GM15510 (cell line): ENCODE results near the gene OOSP1.

Experiments
- POLR2A ChIP-seq: IDR thresholded peaks from 3 replicates; pipeline ENCODE4 v1.6.1; 2011; ENCODE audit warnings: borderline replicate concordance; ENCODE audit not compliant: insufficient read length; ENCODE audit errors: extremely low read depth

The OOSP1 gene, protein sequence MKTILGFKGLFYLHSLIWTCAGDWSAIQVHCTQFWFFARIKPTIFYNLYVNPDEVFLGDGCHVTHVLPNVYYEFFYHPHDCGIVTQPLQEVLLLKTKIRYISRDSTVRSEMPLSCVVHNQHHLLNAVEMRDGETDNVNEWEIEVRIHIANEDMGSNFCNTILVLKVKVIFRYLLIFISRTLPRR

DNA sequence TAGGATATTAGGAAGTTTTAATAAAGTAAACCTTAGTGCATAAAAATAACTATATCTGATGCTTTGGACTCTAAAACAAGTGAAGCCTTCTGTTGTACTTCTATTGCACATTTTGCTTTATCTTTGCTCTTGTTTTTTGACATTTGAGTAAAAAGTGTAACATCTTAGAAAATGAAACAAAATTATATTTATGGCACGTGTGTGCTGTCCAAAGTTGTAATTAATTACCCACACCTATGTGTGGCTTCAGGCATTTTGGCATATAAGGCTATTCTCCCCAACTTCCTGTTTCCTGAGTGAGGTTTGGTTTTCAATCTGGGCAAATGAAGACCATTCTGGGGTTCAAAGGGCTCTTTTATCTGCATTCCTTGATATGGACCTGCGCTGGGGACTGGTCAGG lies at the start of gene OOSP1:
TSS of gene OOSP1 (plus strand) at position 301 of the 400 bp plus-strand sequence. CDS start at position 324, 23 bp downstream.
- no peak for TF ChIP-seq POLR2A

- TF ChIP-seq POLR2A = no peak
These were observed 46.5 kb upstream of the OOSP1 start for GRCh38 chr11:59891781-59892181.

GRCh38 chr11:59894616-59895015 lies 43.6 kb upstream of the OOSP1 start:
- TF ChIP-seq POLR2A = no peak

DNA sequence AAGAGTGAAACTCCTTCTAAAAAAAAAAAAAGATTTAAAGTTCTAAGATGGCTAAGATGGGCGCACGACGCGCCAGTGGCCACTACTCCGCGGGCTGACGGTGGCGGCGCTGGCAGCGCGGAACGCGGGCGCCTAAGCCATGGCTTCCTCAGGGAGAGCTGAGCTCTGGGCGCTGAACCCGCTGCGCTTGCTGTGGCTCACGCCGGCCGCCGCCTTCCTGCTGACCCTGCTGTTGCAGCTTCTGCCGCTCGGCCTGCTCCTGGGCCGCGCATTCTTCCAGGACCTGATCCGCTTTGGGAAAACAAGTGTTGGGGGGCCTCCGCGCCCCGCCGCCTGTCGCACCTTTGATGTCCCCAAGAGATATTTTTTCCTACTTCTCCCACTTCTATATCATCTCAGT lies 40.2 kb upstream of the OOSP1 start:
- no peak for TF ChIP-seq POLR2A

DNA sequence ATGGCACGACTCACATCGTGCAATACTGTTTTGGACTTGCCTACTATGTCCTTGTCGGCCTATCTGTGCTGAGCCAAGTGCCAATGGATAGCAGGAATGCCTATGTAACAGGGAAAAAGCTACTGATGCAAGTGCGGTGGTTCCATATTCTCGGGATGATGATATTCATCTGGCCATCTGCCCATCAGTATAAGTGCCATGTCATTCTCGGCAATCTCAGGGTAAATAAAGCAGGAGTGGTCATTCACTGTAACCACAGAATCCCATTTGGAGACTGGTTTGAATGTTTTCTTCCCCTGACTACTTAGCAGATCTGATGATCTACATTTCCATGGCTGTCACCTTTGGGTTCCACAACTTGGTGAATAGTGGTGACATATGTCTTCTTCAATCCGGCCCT lies 39.6 kb upstream of the OOSP1 start:
- no peak for TF ChIP-seq POLR2A

- TF ChIP-seq POLR2A = no peak
These were observed 38.7 kb upstream of the OOSP1 start for GRCh38 chr11:59899532-59899931.

GRCh38 chr11:59900366-59901126 lies 37.7 kb upstream of the OOSP1 start:
- TF ChIP-seq POLR2A = no peak

DNA sequence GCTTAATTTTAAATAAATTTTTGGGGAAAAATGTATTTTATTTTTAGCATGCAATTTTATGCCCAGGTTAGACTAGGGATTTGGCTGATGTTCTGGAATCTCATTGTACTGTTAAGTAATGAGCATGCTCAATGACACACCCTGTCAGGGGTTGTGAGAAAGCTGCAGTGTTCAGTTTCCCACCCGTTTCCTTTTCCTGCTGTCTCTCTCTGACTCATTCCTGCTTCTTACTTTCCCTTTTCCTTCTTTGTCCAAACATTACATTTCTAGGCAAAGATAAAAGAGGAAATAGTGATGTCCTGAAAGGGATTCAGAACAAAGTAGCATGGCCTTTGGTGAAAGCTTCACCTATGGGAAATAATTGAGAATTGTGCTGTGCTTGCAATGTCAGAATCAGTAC lies 36.9 kb upstream of the OOSP1 start:
- no peak for TF ChIP-seq POLR2A

- TF ChIP-seq POLR2A = no peak
These were observed 19.8 kb upstream of the OOSP1 start for GRCh38 chr11:59918480-59918879.

GRCh38 chr11:59918987-59919589 lies 19.1 kb upstream of the OOSP1 start:
- TF ChIP-seq POLR2A = no peak

DNA sequence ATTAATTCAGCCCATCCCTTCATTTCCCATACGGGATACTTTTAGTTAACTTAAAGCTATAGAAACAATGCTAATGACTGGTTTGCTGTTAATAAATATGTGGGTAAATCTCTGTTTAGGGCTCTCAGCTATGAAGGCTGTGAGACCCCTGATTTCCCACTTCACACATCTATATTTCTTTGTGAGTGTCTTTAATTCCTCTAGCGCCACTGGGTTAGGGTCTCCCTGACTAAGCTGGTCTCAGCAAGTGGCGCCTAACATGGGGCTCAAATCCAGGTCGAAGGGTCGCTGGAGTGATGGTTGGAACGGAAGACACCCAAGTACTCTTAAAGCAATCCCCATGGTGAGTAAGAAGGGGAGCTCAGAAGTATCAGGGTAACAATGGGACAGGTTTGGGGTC lies 14.4 kb upstream of the OOSP1 start:
- no peak for TF ChIP-seq POLR2A

DNA sequence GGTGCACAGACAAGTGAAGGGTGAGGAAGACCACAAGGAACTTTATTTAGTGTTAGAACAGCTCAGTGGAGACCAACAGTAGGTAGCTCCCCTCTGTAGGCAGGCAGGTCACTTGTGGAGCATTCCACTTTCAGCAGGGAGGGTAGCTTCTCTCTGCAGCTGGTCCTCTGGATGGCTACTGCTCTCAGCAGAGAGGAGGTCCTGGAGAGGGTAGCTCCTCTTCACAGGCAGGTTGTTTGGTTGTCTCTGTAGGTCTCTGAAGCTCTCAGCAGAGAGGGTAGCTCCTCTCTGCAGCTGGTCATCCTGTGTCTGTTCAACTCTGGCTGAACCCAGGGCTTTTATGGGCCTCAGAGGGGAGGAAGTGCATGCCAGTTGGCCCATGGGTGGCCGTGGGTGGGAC lies 6.5 kb upstream of the OOSP1 start:
- TF ChIP-seq POLR2A = no peak

GRCh38 chr11:59938718-59939117 lies 486 bp downstream of the OOSP1 start:
- TF ChIP-seq POLR2A = no peak

DNA sequence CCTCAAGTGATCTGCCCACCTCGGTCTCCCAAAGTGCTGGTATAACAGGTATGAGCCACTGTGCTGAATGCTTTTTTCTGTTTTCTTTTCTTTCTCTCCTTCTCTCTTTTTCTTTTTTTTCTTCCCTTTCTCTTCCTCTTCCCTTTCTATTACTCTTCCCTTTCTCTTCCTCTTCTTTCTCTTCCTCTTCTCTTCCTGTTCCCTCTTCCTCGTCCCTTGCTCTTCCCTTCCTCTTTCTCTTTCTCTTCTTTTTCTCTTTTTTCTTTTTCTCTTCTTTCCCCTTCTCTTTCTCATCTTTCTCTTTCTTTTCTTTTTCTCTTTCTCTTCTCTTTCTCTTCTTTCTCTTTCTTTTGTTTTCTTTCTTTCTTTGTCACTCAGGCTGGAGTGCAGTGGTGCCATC lies 1.2 kb downstream of the OOSP1 start:
- TF ChIP-seq POLR2A = no peak

DNA sequence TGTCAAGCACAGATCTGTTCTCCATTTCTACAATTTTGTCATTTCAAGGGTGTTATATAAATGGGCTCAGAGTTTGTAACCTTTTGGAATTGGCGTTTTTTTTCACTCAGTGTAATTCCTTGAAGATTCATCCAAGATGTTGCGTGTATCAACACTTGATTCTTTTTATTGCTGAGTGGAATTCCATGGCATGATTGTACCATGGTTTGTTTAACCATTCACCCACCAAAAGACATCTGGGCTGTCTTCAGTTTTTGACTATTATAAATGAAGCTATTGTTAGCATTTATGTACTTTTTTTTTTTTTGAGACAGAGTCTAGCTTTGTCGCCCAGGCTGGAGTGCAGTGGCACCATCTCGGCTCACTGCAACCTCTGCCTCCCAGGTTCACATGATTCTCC lies 2.9 kb downstream of the OOSP1 start:
- TF ChIP-seq POLR2A = no peak

DNA sequence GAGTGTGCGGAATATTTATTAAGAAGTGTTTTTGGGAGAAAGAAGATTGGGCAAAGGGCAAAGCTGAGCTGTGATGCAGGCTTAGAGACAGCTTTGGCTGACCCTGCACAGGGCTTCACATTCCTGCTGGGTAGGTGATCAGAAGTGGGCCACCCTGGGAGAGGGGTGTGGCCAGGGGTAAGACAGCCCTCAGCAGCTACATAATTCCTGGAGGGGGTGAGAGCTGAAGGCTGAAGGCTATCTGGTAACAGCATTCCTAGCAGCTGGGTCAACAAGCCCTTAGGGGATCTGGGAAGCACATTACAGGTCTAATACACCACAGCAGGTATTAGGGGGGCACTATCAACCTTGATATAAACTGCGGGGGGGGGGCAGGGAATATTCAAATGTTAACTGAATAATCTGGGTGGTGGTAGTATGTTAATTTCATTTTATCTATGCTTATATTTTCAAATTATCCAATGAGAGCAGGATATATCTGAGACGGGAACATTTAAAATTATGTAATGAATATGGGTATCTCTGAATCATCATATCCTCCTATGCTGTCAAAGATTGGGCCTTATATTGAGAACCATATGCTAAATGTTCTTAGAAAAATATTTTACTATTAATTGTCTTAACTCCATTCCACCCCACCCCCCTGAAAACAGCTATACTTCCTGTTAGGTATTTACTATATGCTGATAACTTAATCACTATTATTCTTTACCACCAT lies 5.9 kb downstream of the OOSP1 start:
- TF ChIP-seq POLR2A = no peak

DNA sequence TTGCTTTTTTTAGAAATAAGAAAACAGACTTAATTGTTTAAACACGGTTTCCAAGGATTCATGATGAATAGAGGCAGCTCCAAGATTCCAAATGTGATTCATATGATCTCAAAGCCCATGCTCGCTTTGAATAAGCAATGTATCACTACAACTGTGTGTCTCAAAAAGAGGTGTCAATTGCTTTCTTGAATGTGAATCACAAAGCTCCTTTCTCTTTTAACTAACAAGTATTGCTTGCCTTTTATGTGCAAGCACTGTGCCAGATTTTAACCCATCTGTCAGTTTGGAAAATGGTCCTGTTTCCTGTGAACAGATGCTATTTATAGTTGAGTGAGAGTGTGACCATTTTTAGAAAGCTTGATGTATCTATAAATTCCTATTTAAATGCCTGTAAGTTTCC lies 6.5 kb downstream of the OOSP1 start:
- no peak for TF ChIP-seq POLR2A
